Measurements from ENCODE around the gene RPS16.
A peak's percentile ranks its signal among the peaks of the same experiment; 100 is the strongest.

Gene RPS16

GRCh38 chr19:39448271-39448670 is 12.5 kb upstream of the RPS16 start:
- peaks cover 37% of the 10 kb centered on the region for H3K36me3 ChIP-seq (ENCODE audit: control insufficient read depth, insufficient read depth, low read length)
- H3K4me3 ChIP-seq (ENCODE audit: low read depth, low read length): no peak overlapping the region
- no peak overlapping the region for H3K27ac ChIP-seq (ENCODE audit: low read depth, low read length)
- no peaks in the 10 kb centered on the region for H3K9me3 ChIP-seq (ENCODE audit: control insufficient read depth, insufficient read depth, low read length)
- no peaks in the 10 kb centered on the region for H3K27me3 ChIP-seq (ENCODE audit: control insufficient read depth, insufficient read depth, low read length)
- H3K4me1 ChIP-seq (ENCODE audit: control insufficient read depth, insufficient read depth, low read length): no peaks in the 10 kb centered on the region
- H3K9ac ChIP-seq (ENCODE audit: low read depth, low read length): no peak overlapping the region

- H3K4me1 ChIP-seq (ENCODE audit: control insufficient read depth, insufficient read depth, low read length): no peaks in the 10 kb centered on the region
- H3K36me3 ChIP-seq (ENCODE audit: control insufficient read depth, insufficient read depth, low read length): peaks cover 23% of the 10 kb centered on the region
- H3K9me3 ChIP-seq (ENCODE audit: control insufficient read depth, insufficient read depth, low read length): no peaks in the 10 kb centered on the region
- H3K27ac ChIP-seq (ENCODE audit: low read depth, low read length): no peak overlapping the region
- H3K27me3 ChIP-seq (ENCODE audit: control insufficient read depth, insufficient read depth, low read length): no peaks in the 10 kb centered on the region
- H3K4me3 ChIP-seq (ENCODE audit: low read depth, low read length): peak overlapping the region; percentile 95
- peak overlapping the region; percentile 90; the same call in 1 of the 2 replicates for H3K9ac ChIP-seq (ENCODE audit: low read depth, low read length)
Observed at GRCh38 chr19:39446365-39447084, 10.8 kb upstream of the RPS16 start.

- Histone ChIP-seq H3K36me3 (ENCODE audit: control insufficient read depth, insufficient read depth, low read length) (peaks cover 23% of the 10 kb centered on the region), H3K4me1 (ENCODE audit: control insufficient read depth, insufficient read depth, low read length) (no peaks in the 10 kb centered on the region), H3K4me3 (ENCODE audit: low read depth, low read length) (peak within 1 kb of the TSS; percentile 95), H3K9ac (ENCODE audit: low read depth, low read length) (peak within 1 kb of the TSS; percentile 90), H3K27ac (ENCODE audit: low read depth, low read length) (peak within 1 kb of the TSS; percentile 93), H3K27me3 (ENCODE audit: control insufficient read depth, insufficient read depth, low read length) (no peaks in the 10 kb centered on the region), H3K9me3 (ENCODE audit: control insufficient read depth, insufficient read depth, low read length) (no peaks in the 10 kb centered on the region)
Observed at GRCh38 chr19:39445196-39446111, 9.7 kb upstream of the RPS16 start, which contains the start of gene SUPT5H. SUPT5H (plus strand) TSS chr19:39445582; CDS start chr19:39445891, 309 bp downstream.

- peaks cover 23% of the 10 kb centered on the region for H3K36me3 ChIP-seq (ENCODE audit: control insufficient read depth, insufficient read depth, low read length)
- peak overlapping the region; percentile 93 for H3K27ac ChIP-seq (ENCODE audit: low read depth, low read length)
- peak overlapping the region; percentile 95 for H3K4me3 ChIP-seq (ENCODE audit: low read depth, low read length)
- peak overlapping the region; percentile 90 for H3K9ac ChIP-seq (ENCODE audit: low read depth, low read length)
- H3K27me3 ChIP-seq (ENCODE audit: control insufficient read depth, insufficient read depth, low read length): no peaks in the 10 kb centered on the region
- no peaks in the 10 kb centered on the region for H3K4me1 ChIP-seq (ENCODE audit: control insufficient read depth, insufficient read depth, low read length)
- no peaks in the 10 kb centered on the region for H3K9me3 ChIP-seq (ENCODE audit: control insufficient read depth, insufficient read depth, low read length)
Observed at GRCh38 chr19:39444598-39445195, 8.9 kb upstream of the RPS16 start.

- H3K36me3 ChIP-seq (ENCODE audit: control insufficient read depth, insufficient read depth, low read length): peaks cover 18% of the 10 kb centered on the region
- H3K4me3 ChIP-seq (ENCODE audit: low read depth, low read length): no peak overlapping the region
- H3K4me1 ChIP-seq (ENCODE audit: control insufficient read depth, insufficient read depth, low read length): peaks cover 10% of the 10 kb centered on the region; the same call in 1 of the 2 replicates
- H3K27ac ChIP-seq (ENCODE audit: low read depth, low read length): no peak overlapping the region
- no peak overlapping the region for H3K9ac ChIP-seq (ENCODE audit: low read depth, low read length)
- no peaks in the 10 kb centered on the region for H3K9me3 ChIP-seq (ENCODE audit: control insufficient read depth, insufficient read depth, low read length)
- no peaks in the 10 kb centered on the region for H3K27me3 ChIP-seq (ENCODE audit: control insufficient read depth, insufficient read depth, low read length)
Observed at GRCh38 chr19:39438270-39438934, 2.7 kb upstream of the RPS16 start.

- Histone ChIP-seq H3K9ac (ENCODE audit: low read depth, low read length) (peak overlapping the region; percentile 72), H3K27me3 (ENCODE audit: control insufficient read depth, insufficient read depth, low read length) (no peaks in the 10 kb centered on the region), H3K4me3 (ENCODE audit: low read depth, low read length) (peak overlapping the region; percentile 98), H3K27ac (ENCODE audit: low read depth, low read length) (peak overlapping the region; percentile 91), H3K9me3 (ENCODE audit: control insufficient read depth, insufficient read depth, low read length) (no peaks in the 10 kb centered on the region), H3K4me1 (ENCODE audit: control insufficient read depth, insufficient read depth, low read length) (peaks cover 10% of the 10 kb centered on the region; the same call in 1 of the 2 replicates), H3K36me3 (ENCODE audit: control insufficient read depth, insufficient read depth, low read length) (peaks cover 34% of the 10 kb centered on the region)
Observed at GRCh38 chr19:39436350-39436716, 584 bp upstream of the RPS16 start.

- peak overlapping the region; percentile 98 for H3K4me3 ChIP-seq (ENCODE audit: low read depth, low read length)
- peak overlapping the region; percentile 98 for H3K9ac ChIP-seq (ENCODE audit: low read depth, low read length)
- peak overlapping the region; percentile 77 for H3K27ac ChIP-seq (ENCODE audit: low read depth, low read length)
- peaks cover 34% of the 10 kb centered on the region for H3K36me3 ChIP-seq (ENCODE audit: control insufficient read depth, insufficient read depth, low read length)
- H3K27me3 ChIP-seq (ENCODE audit: control insufficient read depth, insufficient read depth, low read length): no peaks in the 10 kb centered on the region
- peaks cover 19% of the 10 kb centered on the region for H3K4me1 ChIP-seq (ENCODE audit: control insufficient read depth, insufficient read depth, low read length)
- no peaks in the 10 kb centered on the region for H3K9me3 ChIP-seq (ENCODE audit: control insufficient read depth, insufficient read depth, low read length)
Observed at GRCh38 chr19:39434123-39435076, 1.3 kb downstream of the RPS16 start.

GRCh38 chr19:39433480-39434079 is 2.2 kb downstream of the RPS16 start:
- peak overlapping the region; percentile 98; the same call in 1 of the 2 replicates for H3K4me3 ChIP-seq (ENCODE audit: low read depth, low read length)

GRCh38 chr19:39432677-39433025 is 3.1 kb downstream of the RPS16 start:
- H3K27ac ChIP-seq (ENCODE audit: low read depth, low read length): peak overlapping the region; percentile 18
- H3K27me3 ChIP-seq (ENCODE audit: control insufficient read depth, insufficient read depth, low read length): no peaks in the 10 kb centered on the region
- H3K4me1 ChIP-seq (ENCODE audit: control insufficient read depth, insufficient read depth, low read length): peaks cover 30% of the 10 kb centered on the region
- no peaks in the 10 kb centered on the region for H3K9me3 ChIP-seq (ENCODE audit: control insufficient read depth, insufficient read depth, low read length)
- H3K36me3 ChIP-seq (ENCODE audit: control insufficient read depth, insufficient read depth, low read length): peaks cover 34% of the 10 kb centered on the region
- H3K9ac ChIP-seq (ENCODE audit: low read depth, low read length): no peak overlapping the region
- H3K4me3 ChIP-seq (ENCODE audit: low read depth, low read length): no peak overlapping the region

More at GRCh38 chr19:39433480-39434079, 2.2 kb downstream of the RPS16 start:
- Histone ChIP-seq H3K9ac (ENCODE audit: low read depth, low read length) (peak overlapping the region; percentile 98; the same call in 1 of the 2 replicates), H3K9me3 (ENCODE audit: control insufficient read depth, insufficient read depth, low read length) (no peaks in the 10 kb centered on the region), H3K27me3 (ENCODE audit: control insufficient read depth, insufficient read depth, low read length) (no peaks in the 10 kb centered on the region), H3K27ac (ENCODE audit: low read depth, low read length) (peak overlapping the region; percentile 77), H3K36me3 (ENCODE audit: control insufficient read depth, insufficient read depth, low read length) (peaks cover 34% of the 10 kb centered on the region), H3K4me1 (ENCODE audit: control insufficient read depth, insufficient read depth, low read length) (peaks cover 24% of the 10 kb centered on the region)
